ENCODE data around the gene RASAL1. TPM values are rescaled to one million over a fixed set of nuclear protein-coding genes. Genes with fewer than 3 reads are reported as not detected.

RASAL1 gene
- total RNA-seq, 4 donors from 2014 or later = not detected

GRCh38 chr12:113088971-113089756 is 46.4 kb downstream of the RASAL1 start:
- no peak for TF ChIP-seq CTCF (IDR thresholded peaks at IDR 0.05; ENCODE audit: low read depth)

GRCh38 chr12:113088037-113088436 is 47.5 kb downstream of the RASAL1 start:
- TF ChIP-seq CTCF (IDR thresholded peaks at IDR 0.05; ENCODE audit: low read depth) = no peak

- no peak for TF ChIP-seq CTCF (IDR thresholded peaks at IDR 0.05; ENCODE audit: low read depth)
Measured at GRCh38 chr12:113087193-113087592, 48.4 kb downstream of the RASAL1 start.

- TF ChIP-seq CTCF (IDR thresholded peaks at IDR 0.05; ENCODE audit: low read depth) = no peak
Measured at GRCh38 chr12:113086249-113087164, 49.1 kb downstream of the RASAL1 start.

GRCh38 chr12:113083863-113084435 is 51.6 kb downstream of the RASAL1 start:
- no peak for TF ChIP-seq CTCF (IDR thresholded peaks at IDR 0.05; ENCODE audit: low read depth)

GRCh38 chr12:113082486-113083148 is 52.9 kb downstream of the RASAL1 start:
- no peak for TF ChIP-seq CTCF (IDR thresholded peaks at IDR 0.05; ENCODE audit: low read depth)
